Erythroblast (primary cell): Measurements from ENCODE around the gene PADI3.

Experiments used
- GATA1 ChIP-seq: IDR thresholded peaks from 2 replicates; pipeline ENCODE4 v1.6.1; 2011; ENCODE audit warnings: low read depth, mild to moderate bottlenecking, control low read depth, low read length, moderate library complexity
- POLR2A ChIP-seq: IDR thresholded peaks from 2 replicates; pipeline ENCODE4 v1.6.1; 2011; ENCODE audit warnings: mild to moderate bottlenecking, low read length

GRCh38 chr1:17239420-17239819 lies 9.5 kb upstream of the PADI3 start:
- TF ChIP-seq POLR2A (no peak), GATA1 (no peak)
